Measurements from ENCODE around the gene CLDN17. TPM values are rescaled to one million over a fixed set of nuclear protein-coding genes. Genes with fewer than 3 reads are reported as not detected.

Gene CLDN17
- total RNA-seq, 2 experiments from 2014 or later, result not detected

DNA sequence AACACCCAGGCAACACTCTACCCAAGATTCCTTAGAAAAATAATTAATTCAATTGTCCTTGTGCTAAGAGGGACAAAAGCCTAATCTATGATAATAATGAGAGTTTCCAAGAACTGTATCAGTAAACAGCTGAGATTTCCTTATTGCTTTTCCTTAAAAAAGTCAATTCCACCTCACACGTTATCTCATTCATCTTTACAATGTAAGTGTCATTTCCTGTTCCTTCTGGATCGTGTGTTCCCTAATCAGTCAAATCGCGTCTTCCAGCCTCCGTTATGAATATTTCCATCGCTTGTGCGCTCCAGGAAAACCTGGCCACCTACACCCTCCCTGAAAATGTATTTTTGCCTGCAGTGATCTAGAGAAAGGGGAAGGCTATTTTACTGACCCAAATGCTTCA lies 23.9 kb upstream of the CLDN17 start:
- no peaks in the 10 kb centered on the region for H3K9me3 Mint-ChIP-seq
- H3K4me3 Mint-ChIP-seq, result no peak overlapping the region
- POLR2A ChIA-PET, result no interaction called here
- H3K4me1 Mint-ChIP-seq (ENCODE audit: low read depth), result no peaks in the 10 kb centered on the region
- Histone ChIP-seq H3K9me3 (ENCODE audit: control insufficient read depth in 1 of 2, insufficient read depth in 1 of 2, low read length in 2 of 2) (no peaks in the 10 kb centered on the region), H3K4me3 (ENCODE audit: low read length) (no peak overlapping the region), H3K36me3 (ENCODE audit: insufficient read depth, low read length) (no peaks in the 10 kb centered on the region), H3K4me1 (ENCODE audit: insufficient read depth, low read length) (no peaks in the 10 kb centered on the region), H3K27me3 (ENCODE audit: control insufficient read depth in 1 of 2, insufficient read depth in 2 of 2, low read length in 2 of 2) (no peaks in the 10 kb centered on the region), H3K27ac (ENCODE audit: low read depth in 1 of 2, low read length in 2 of 2) (no peak overlapping the region)
- peaks cover 12% of the 10 kb centered on the region for H3K27me3 Mint-ChIP-seq
- ATAC-seq (ENCODE audit: poor library complexity), result no peak
- H3K27ac Mint-ChIP-seq, result no peak overlapping the region
- no peaks in the 10 kb centered on the region for H3K36me3 Mint-ChIP-seq (ENCODE audit: low read depth)
- CTCF ChIA-PET, result no interaction called here
- intact Hi-C loops (cut with DNase I, micrococcal nuclease), result no loop called here
- DNase-seq, result no peak
- TF ChIP-seq, protein P1, sequence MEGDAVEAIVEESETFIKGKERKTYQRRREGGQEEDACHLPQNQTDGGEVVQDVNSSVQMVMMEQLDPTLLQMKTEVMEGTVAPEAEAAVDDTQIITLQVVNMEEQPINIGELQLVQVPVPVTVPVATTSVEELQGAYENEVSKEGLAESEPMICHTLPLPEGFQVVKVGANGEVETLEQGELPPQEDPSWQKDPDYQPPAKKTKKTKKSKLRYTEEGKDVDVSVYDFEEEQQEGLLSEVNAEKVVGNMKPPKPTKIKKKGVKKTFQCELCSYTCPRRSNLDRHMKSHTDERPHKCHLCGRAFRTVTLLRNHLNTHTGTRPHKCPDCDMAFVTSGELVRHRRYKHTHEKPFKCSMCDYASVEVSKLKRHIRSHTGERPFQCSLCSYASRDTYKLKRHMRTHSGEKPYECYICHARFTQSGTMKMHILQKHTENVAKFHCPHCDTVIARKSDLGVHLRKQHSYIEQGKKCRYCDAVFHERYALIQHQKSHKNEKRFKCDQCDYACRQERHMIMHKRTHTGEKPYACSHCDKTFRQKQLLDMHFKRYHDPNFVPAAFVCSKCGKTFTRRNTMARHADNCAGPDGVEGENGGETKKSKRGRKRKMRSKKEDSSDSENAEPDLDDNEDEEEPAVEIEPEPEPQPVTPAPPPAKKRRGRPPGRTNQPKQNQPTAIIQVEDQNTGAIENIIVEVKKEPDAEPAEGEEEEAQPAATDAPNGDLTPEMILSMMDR (IDR thresholded peaks at IDR 0.05), result no peak

- Histone ChIP-seq H3K4me1 (ENCODE audit: insufficient read depth, low read length) (no peaks in the 10 kb centered on the region), H3K9me3 (ENCODE audit: control insufficient read depth in 1 of 2, insufficient read depth in 1 of 2, low read length in 2 of 2) (no peaks in the 10 kb centered on the region), H3K4me3 (ENCODE audit: low read length) (no peak overlapping the region), H3K27ac (ENCODE audit: low read depth in 1 of 2, low read length in 2 of 2) (no peak overlapping the region), H3K27me3 (ENCODE audit: control insufficient read depth in 1 of 2, insufficient read depth in 2 of 2, low read length in 2 of 2) (no peaks in the 10 kb centered on the region), H3K36me3 (ENCODE audit: insufficient read depth, low read length) (no peaks in the 10 kb centered on the region)
- no peak for ATAC-seq (ENCODE audit: poor library complexity)
- no peaks in the 10 kb centered on the region for H3K36me3 Mint-ChIP-seq (ENCODE audit: low read depth)
- no peak overlapping the region for H3K4me3 Mint-ChIP-seq
- peaks cover 12% of the 10 kb centered on the region for H3K27me3 Mint-ChIP-seq
- TF ChIP-seq, protein P1 (IDR thresholded peaks at IDR 0.05), result no peak
- POLR2A ChIA-PET, result no interaction called here
- H3K27ac Mint-ChIP-seq, result no peak overlapping the region
- intact Hi-C loops (cut with DNase I, micrococcal nuclease), result no loop called here
- no peaks in the 10 kb centered on the region for H3K4me1 Mint-ChIP-seq (ENCODE audit: low read depth)
- no peak for DNase-seq
- CTCF ChIA-PET, result no interaction called here
- no peaks in the 10 kb centered on the region for H3K9me3 Mint-ChIP-seq
These were observed 23.2 kb upstream of the CLDN17 start for GRCh38 chr21:30189773-30190172.

DNA sequence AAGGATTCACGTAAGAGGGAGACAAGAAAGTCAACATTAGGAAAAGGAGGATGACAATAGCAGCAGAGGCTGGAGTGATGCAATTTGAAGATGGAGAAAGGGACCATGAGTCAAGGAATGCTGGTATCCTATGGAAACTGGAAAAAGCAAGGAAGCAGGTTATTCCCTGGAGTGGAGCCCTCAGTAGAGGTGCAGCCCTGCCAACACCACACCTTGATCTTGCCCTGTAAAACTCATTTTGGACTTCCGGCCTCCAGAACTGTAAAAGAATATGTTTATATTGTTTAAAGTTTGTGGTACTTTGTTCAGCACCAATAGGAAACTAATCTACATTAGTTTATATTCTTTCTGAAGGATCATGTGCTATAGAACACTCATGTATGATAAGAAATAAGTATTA lies 19.6 kb upstream of the CLDN17 start:
- intact Hi-C loops (cut with DNase I, micrococcal nuclease), result no loop called here
- Mint-ChIP-seq H3K36me3 (ENCODE audit: low read depth) (no peaks in the 10 kb centered on the region), H3K9me3 (no peaks in the 10 kb centered on the region), H3K27me3 (peaks cover 12% of the 10 kb centered on the region), H3K4me1 (ENCODE audit: low read depth) (no peaks in the 10 kb centered on the region), H3K27ac (no peak overlapping the region), H3K4me3 (no peak overlapping the region)
- ATAC-seq (ENCODE audit: poor library complexity) (no peak), DNase-seq (no peak)
- TF ChIP-seq, protein P1 (IDR thresholded peaks at IDR 0.05), result no peak
- Histone ChIP-seq H3K4me3 (ENCODE audit: low read length) (no peak overlapping the region), H3K27ac (ENCODE audit: low read depth in 1 of 2, low read length in 2 of 2) (no peak overlapping the region), H3K4me1 (ENCODE audit: insufficient read depth, low read length) (no peaks in the 10 kb centered on the region), H3K9me3 (ENCODE audit: control insufficient read depth in 1 of 2, insufficient read depth in 1 of 2, low read length in 2 of 2) (no peaks in the 10 kb centered on the region), H3K27me3 (ENCODE audit: control insufficient read depth in 1 of 2, insufficient read depth in 2 of 2, low read length in 2 of 2) (no peaks in the 10 kb centered on the region), H3K36me3 (ENCODE audit: insufficient read depth, low read length) (no peaks in the 10 kb centered on the region)
- POLR2A ChIA-PET, result no interaction called here
- CTCF ChIA-PET, result interaction anchor here (0.6 kb wide), 1 partner anchor 42 kb away, joined by 4 read pairs; no protein-coding TSS in a partner anchor

All from CD4-positive, alpha-beta T cell (primary cell).